Bronchial epithelial cell (primary cell): ENCODE measurements around the gene SDHC. TPM values are rescaled to one million over a fixed set of nuclear protein-coding genes. Genes with fewer than 3 reads are reported as not detected.

Experiments
- DNase-seq: peaks from one replicate; pipeline ENCODE4 v3.0.0-alpha.2; 2010; ENCODE audit warnings: low read depth
- FAIRE-seq: peaks from 2 replicates; lab custom pipeline; 2011; peaks lifted over from hg19 to GRCh38; lab: Jason Lieb, UNC
- H3K27me3 ChIP-seq: 2 replicates; pipeline ENCODE4 v1.5.1; 2011; ENCODE audit warnings: low read length; ENCODE audit not compliant: control insufficient read depth, insufficient read depth
- H3K36me3 ChIP-seq: 2 replicates; pipeline ENCODE4 v1.5.1; 2011; ENCODE audit warnings: low read length; ENCODE audit not compliant: control insufficient read depth, insufficient read depth
- H3K4me3 ChIP-seq: 2 replicates; pipeline ENCODE4 v1.5.1; 2011; ENCODE audit warnings: mild to moderate bottlenecking, low read depth, low read length, control low read depth
- CTCF ChIP-seq: IDR thresholded peaks from 2 replicates; pipeline ENCODE4 v1.5.1; 2011; ENCODE audit warnings: mild to moderate bottlenecking, moderate library complexity, low read length, control low read depth, inconsistent platforms; ENCODE audit not compliant: insufficient read depth, severe bottlenecking
- total RNA-seq: library from RNA; depleted of rRNA; stranded (reverse); fragments of >200 nt; gene quantifications from 2 replicates; pipeline ENCODE4 v1.2.1, GENCODE V29; 2014

The SDHC gene
- total RNA-seq, 1 donor from 2014 or later = 15.0 TPM

- no peak for TF ChIP-seq CTCF
- no peaks in the 10 kb centered on the region for H3K36me3 ChIP-seq
- no peaks in the 10 kb centered on the region for H3K27me3 ChIP-seq
- no peak for FAIRE-seq
- no peak overlapping the region for H3K4me3 ChIP-seq
- DNase-seq = no peak
Observed at GRCh38 chr1:161273402-161273801, 40.8 kb upstream of the SDHC start.

- no peak overlapping the region for H3K4me3 ChIP-seq
- FAIRE-seq (no peak), DNase-seq (no peak)
- TF ChIP-seq CTCF = no peak
- no peaks in the 10 kb centered on the region for H3K36me3 ChIP-seq
- no peaks in the 10 kb centered on the region for H3K27me3 ChIP-seq
Observed at GRCh38 chr1:161274874-161275273, 39.3 kb upstream of the SDHC start.

- FAIRE-seq (no peak), DNase-seq (no peak)
- TF ChIP-seq CTCF = no peak
- peaks cover 1% of the 10 kb centered on the region for H3K27me3 ChIP-seq
- H3K4me3 ChIP-seq = no peak overlapping the region
- H3K36me3 ChIP-seq = no peaks in the 10 kb centered on the region
Observed at GRCh38 chr1:161282991-161283390, 31.2 kb upstream of the SDHC start.

- DNase-seq (no peak), FAIRE-seq (no peak)
- Histone ChIP-seq H3K36me3 (no peaks in the 10 kb centered on the region), H3K27me3 (peaks cover 1% of the 10 kb centered on the region), H3K4me3 (no peak overlapping the region)
- TF ChIP-seq CTCF = no peak
Observed at GRCh38 chr1:161285113-161285512, 29.1 kb upstream of the SDHC start.

GRCh38 chr1:161285521-161285920 is 28.7 kb upstream of the SDHC start:
- Histone ChIP-seq H3K4me3 (no peak overlapping the region), H3K36me3 (no peaks in the 10 kb centered on the region), H3K27me3 (peaks cover 1% of the 10 kb centered on the region)
- FAIRE-seq = no peak
- TF ChIP-seq CTCF = no peak
- no peak for DNase-seq

GRCh38 chr1:161287482-161288054 is 26.6 kb upstream of the SDHC start:
- no peaks in the 10 kb centered on the region for H3K36me3 ChIP-seq
- DNase-seq (no peak), FAIRE-seq (no peak)
- no peak overlapping the region for H3K4me3 ChIP-seq
- TF ChIP-seq CTCF = no peak
- H3K27me3 ChIP-seq = peaks cover 1% of the 10 kb centered on the region
